ENCODE measurements around the gene CLNK. TPM values are rescaled to one million over a fixed set of nuclear protein-coding genes. Genes with fewer than 3 reads are reported as not detected.

CLNK gene
- total RNA-seq, 1 experiment from 2014 or later = not detected

GRCh38 chr4:10524196-10524833, 160.3 kb downstream of the CLNK start:
- H3K23ac ChIP-seq (ENCODE audit: insufficient read length, low read depth, low read length) = no peak overlapping the region
- H3K79me1 ChIP-seq (ENCODE audit: insufficient read depth, low read depth, low read length, poor library complexity, severe bottlenecking) = no peaks in the 10 kb centered on the region
- H3K56ac ChIP-seq (ENCODE audit: insufficient read length, low read depth, low read length) = no peak overlapping the region
- no peaks in the 10 kb centered on the region for H3K4me1 ChIP-seq (ENCODE audit: insufficient read depth, low read length)
- no peak overlapping the region for H3K9ac ChIP-seq (ENCODE audit: extremely low read depth, insufficient read length, low read length)
- H2BK15ac ChIP-seq (ENCODE audit: low read depth, low read length) = no peak overlapping the region
- H3K9me3 ChIP-seq (ENCODE audit: control insufficient read depth, low read depth, low read length) = no peaks in the 10 kb centered on the region
- no peaks in the 10 kb centered on the region for H3K79me2 ChIP-seq (ENCODE audit: insufficient read depth, low read length)
- H3K4me2 ChIP-seq (ENCODE audit: insufficient read depth, insufficient read length, low read length) = no peak overlapping the region
- H3K23me2 ChIP-seq (ENCODE audit: insufficient read length, low read depth, low read length, poor library complexity, severe bottlenecking) = no peaks in the 10 kb centered on the region
- no peak overlapping the region for H3K4ac ChIP-seq (ENCODE audit: low read depth, low read length)
- no peak overlapping the region for H3K14ac ChIP-seq (ENCODE audit: insufficient read depth, low read length)
- no CpG with 5 or more reads among the region's 5 CpGs for WGBS (ENCODE audit: extremely low coverage, insufficient read length, low lambda C conversion rate)
- H2BK120ac ChIP-seq (ENCODE audit: low read depth, low read length, poor library complexity, severe bottlenecking) = no peak overlapping the region
- no peak overlapping the region for H3T11ph ChIP-seq (ENCODE audit: low read length)
- Mint-ChIP-seq H3K27ac (no peak overlapping the region), H3K4me3 (no peak overlapping the region), H3K27me3 (ENCODE audit: low read depth) (no peaks in the 10 kb centered on the region; the same call in 1 of the 2 replicates), H3K9me3 (no peaks in the 10 kb centered on the region), H3K36me3 (ENCODE audit: insufficient read depth in 1 of 3, low read depth in 3 of 3) (no peaks in the 10 kb centered on the region), H3K4me1 (no peaks in the 10 kb centered on the region; a peak in 1 of 4 replicates)
- no peaks in the 10 kb centered on the region for H4K20me1 ChIP-seq (ENCODE audit: control insufficient read depth, insufficient read depth, insufficient read length)
- no peak overlapping the region for H2BK20ac ChIP-seq (ENCODE audit: low read depth, low read length, poor library complexity, severe bottlenecking)
- H3K18ac ChIP-seq (ENCODE audit: insufficient read length, low read depth, low read length) = no peak overlapping the region
- no peak overlapping the region for H2AK5ac ChIP-seq (ENCODE audit: insufficient read length, low read length)
- no peak overlapping the region for H4K5ac ChIP-seq (ENCODE audit: insufficient read length, low read depth, low read length)
- H3K27ac ChIP-seq (ENCODE audit: insufficient read length, low read depth, low read length) = no peak overlapping the region
- H3K27me3 ChIP-seq (ENCODE audit: insufficient read depth, low read length) = no peaks in the 10 kb centered on the region
- no peak overlapping the region for H2BK5ac ChIP-seq (ENCODE audit: insufficient read length, low read length)
- TF ChIP-seq CTCF (conservative IDR thresholded peaks at IDR 0.05) = no peak
- H2BK12ac ChIP-seq (ENCODE audit: insufficient read length, low read depth, low read length) = no peak overlapping the region
- no peak overlapping the region for H4K8ac ChIP-seq (replicated peaks; ENCODE audit: insufficient read length, low read depth, low read length)
- DNase-seq = no peak
- no peak overlapping the region for H4K91ac ChIP-seq (ENCODE audit: insufficient read length, low read depth, low read length)
- no peak overlapping the region for H2AFZ ChIP-seq (ENCODE audit: low read length)

All from H9 (cell line).